Activated CD8-positive, alpha-beta memory T cell treated with anti-CD3 and anti-CD28 coated beads, Interleukin-2, amount 50 U/mL, for 1 hour (primary cell): ENCODE measurements around the gene CDC42EP4.

Source experiments
- DNase-seq: peaks from one replicate; pipeline ENCODE4 v3.0.0-alpha.2; 2020; ENCODE audit errors: extremely low read depth

CDC42EP4 gene

GRCh38 chr17:73300392-73300791 is 11.4 kb downstream of the CDC42EP4 start:
- DNase-seq = no peak

GRCh38 chr17:73297934-73298861 is 13.6 kb downstream of the CDC42EP4 start:
- no peak for DNase-seq

GRCh38 chr17:73293480-73293911 is 18.3 kb downstream of the CDC42EP4 start:
- DNase-seq = no peak

GRCh38 chr17:73293031-73293430 is 18.8 kb downstream of the CDC42EP4 start:
- no peak for DNase-seq

GRCh38 chr17:73292031-73292531 is 19.7 kb downstream of the CDC42EP4 start:
- DNase-seq = no peak

- no peak for DNase-seq
These were observed 20.5 kb downstream of the CDC42EP4 start for GRCh38 chr17:73291260-73291801.

- DNase-seq = no peak
These were observed 21.2 kb downstream of the CDC42EP4 start for GRCh38 chr17:73290399-73291259.

- no peak for DNase-seq
These were observed 22.1 kb downstream of the CDC42EP4 start for GRCh38 chr17:73289549-73290254.

GRCh38 chr17:73288534-73289302 is 23.1 kb downstream of the CDC42EP4 start:
- DNase-seq = no peak

- no peak for DNase-seq
These were observed 24.9 kb downstream of the CDC42EP4 start for GRCh38 chr17:73286863-73287296.

GRCh38 chr17:73285916-73286862 is 25.6 kb downstream of the CDC42EP4 start:
- no peak for DNase-seq

GRCh38 chr17:73285603-73285908 is 26.2 kb downstream of the CDC42EP4 start:
- no peak for DNase-seq

GRCh38 chr17:73284906-73285602 is 26.7 kb downstream of the CDC42EP4 start:
- no peak for DNase-seq

- DNase-seq = no peak
These were observed 27.4 kb downstream of the CDC42EP4 start for GRCh38 chr17:73284354-73284753.

- no peak for DNase-seq
These were observed 27.9 kb downstream of the CDC42EP4 start for GRCh38 chr17:73283841-73284282.

GRCh38 chr17:73283250-73283649 is 28.6 kb downstream of the CDC42EP4 start:
- no peak for DNase-seq

GRCh38 chr17:73282629-73283028 is 29.2 kb downstream of the CDC42EP4 start:
- DNase-seq = no peak

GRCh38 chr17:73281928-73282327 is 29.9 kb downstream of the CDC42EP4 start:
- DNase-seq = no peak

GRCh38 chr17:73280191-73280590 is 31.6 kb downstream of the CDC42EP4 start:
- no peak for DNase-seq
